GM12878 (cell line): ENCODE measurements around the gene ZNF530. TPM values are rescaled to one million over a fixed set of nuclear protein-coding genes. Genes with fewer than 3 reads are reported as not detected.
A peak's percentile ranks its signal among the peaks of the same experiment; 100 is the strongest.

ENCODE experiments used
- ATF3 ChIP-seq: IDR thresholded peaks from 2 replicates; pipeline ENCODE4 v1.6.1; 2011; ENCODE audit warnings: low read depth, mild to moderate bottlenecking, low read length, moderate library complexity, borderline replicate concordance; ENCODE audit errors: extremely low read depth
- BACH1 ChIP-seq: fragments of 450-650 bp; IDR thresholded peaks from 2 replicates; pipeline ENCODE4 v1.6.1; 2017; ENCODE audit warnings: mild to moderate bottlenecking, borderline replicate concordance
- CREM ChIP-seq: IDR thresholded peaks from 2 replicates; pipeline ENCODE4 v1.6.1; 2014; ENCODE audit warnings: antibody characterized with exemption, low read depth
- E2F4 ChIP-seq: IDR thresholded peaks from 2 replicates; pipeline ENCODE4 v1.6.1; 2012; ENCODE audit warnings: low read depth, low read length, improper control_type of control experiment
- EGR1 ChIP-seq, 2 experiments: IDR thresholded peaks; 1 replicate in 1 of 2; 2 replicates in 1 of 2; pipeline ENCODE4 v1.6.1; 2011 to 2012; ENCODE audit warnings: low read depth in 2 of 2, low read length in 2 of 2, borderline replicate concordance in 1 of 2, mild to moderate bottlenecking in 1 of 2, moderate library complexity in 1 of 2
- ETV6 ChIP-seq, 2 experiments: fragments of 450-650 bp in 1 of 2; IDR thresholded peaks in 1 of 2; conservative IDR thresholded peaks in 1 of 2; 2 replicates each; pipeline ENCODE4 v1.6.1; 2014; ENCODE audit warnings: antibody characterized with exemption in 1 of 2, borderline replicate concordance in 1 of 2, low read depth in 1 of 2, mild to moderate bottlenecking in 1 of 2, moderate library complexity in 1 of 2
- GABPA ChIP-seq: IDR thresholded peaks from 2 replicates; pipeline ENCODE4 v1.6.1; 2014; ENCODE audit warnings: antibody characterized with exemption, low read depth, mild to moderate bottlenecking, inconsistent platforms
- GATAD2B ChIP-seq: fragments of 450-650 bp; conservative IDR thresholded peaks from 2 replicates; pipeline ENCODE4 v1.6.1; 2017; ENCODE audit warnings: low read depth, mild to moderate bottlenecking, moderate library complexity
- HCFC1 ChIP-seq: fragments of 150-350 bp; IDR thresholded peaks from 2 replicates; pipeline ENCODE4 v1.6.1; 2014; ENCODE audit warnings: low read length
- MYB ChIP-seq: fragments of 150-350 bp; IDR thresholded peaks from 2 replicates; pipeline ENCODE4 v1.6.1; 2014; ENCODE audit warnings: mild to moderate bottlenecking, low read depth, low read length, borderline replicate concordance
- PAX8 ChIP-seq: fragments of 450-650 bp; IDR thresholded peaks from 2 replicates; pipeline ENCODE4 v1.6.1; 2017; ENCODE audit warnings: mild to moderate bottlenecking, moderate library complexity
- PKNOX1 ChIP-seq: fragments of 450-650 bp; IDR thresholded peaks from 2 replicates; pipeline ENCODE4 v1.6.1; 2016; ENCODE audit warnings: mild to moderate bottlenecking
- SMARCA5 ChIP-seq: fragments of 450-650 bp; IDR thresholded peaks from 2 replicates; pipeline ENCODE4 v1.6.1; 2017; ENCODE audit warnings: mild to moderate bottlenecking
- SUPT20H ChIP-seq: IDR thresholded peaks from 2 replicates; pipeline ENCODE4 v1.6.1; 2011; ENCODE audit warnings: low read depth, mild to moderate bottlenecking, low read length, moderate library complexity, borderline replicate concordance; ENCODE audit not compliant: control insufficient read depth
- ZBTB11 ChIP-seq: fragments of 450-650 bp; formaldehyde crosslinking; IDR thresholded peaks from 2 replicates; pipeline ENCODE4 v1.5.0; 2022; ENCODE audit warnings: mild to moderate bottlenecking, missing genetic modification characterization
- ZBTB40 ChIP-seq: fragments of 450-650 bp; IDR thresholded peaks from 2 replicates; pipeline ENCODE4 v1.6.1; 2016; ENCODE audit warnings: mild to moderate bottlenecking, moderate library complexity, borderline replicate concordance
- ZNF217 ChIP-seq: fragments of 450-650 bp; IDR thresholded peaks from 2 replicates; pipeline ENCODE4 v1.6.1; 2017; ENCODE audit warnings: antibody characterized with exemption, mild to moderate bottlenecking
- ZNF384 ChIP-seq: IDR thresholded peaks from 2 replicates; pipeline ENCODE4 v1.6.1; 2012; ENCODE audit warnings: low read depth, mild to moderate bottlenecking, low read length, improper control_type of control experiment, borderline replicate concordance
- polyA plus RNA-seq, 11 experiments: library from polyadenylated mRNA; depleted of rRNA in 4 of 11; unstranded in 6 of 11; stranded (reverse) in 5 of 11; fragments of >200 nt; fragmentation: Nextera tagmentation in 4 of 11; fragmentation: Illumina TruSeq in 1 of 11; extraction: Ambion mirVana in 4 of 11; extraction: Trizol in 1 of 11; gene quantifications; 1 replicate in 1 of 11; 2 replicates in 10 of 11; pipeline versions ENCODE4 v1.2.1 to v1.2.3, GENCODE V29; 2011 to 2016; ENCODE audit warnings: inconsistent platforms in 2 of 11, missing spikeins in 2 of 11, low read depth in 1 of 11
- total RNA-seq, 4 experiments: library from RNA; depleted of rRNA in 3 of 4; stranded (reverse); fragments of >200 nt in 3 of 4; fragmentation: Illumina TruSeq in 1 of 4; extraction: Trizol in 1 of 4; gene quantifications; 2 replicates each; pipeline versions ENCODE4 v1.2.1 to v1.2.3, GENCODE V29; 2013 to 2021

ZNF530 gene
- total and polyA plus RNA-seq, 10 of the 15 experiments (the other 5 are each of a cell fraction or from before 2014, with no cell fraction given) = 1.9 to 9.3 (median 6.6) TPM

GRCh38 chr19:57613941-57614743 is 14.5 kb downstream of the ZNF530 start, which contains the start of gene ZNF134 (continued):
- peak; percentile 92 for TF ChIP-seq ZBTB40
- no peak for TF ChIP-seq BACH1
- TF ChIP-seq GABPA = peak; percentile 95
- peak; percentile 20 to 31; a peak in 2 of 3 replicates for TF ChIP-seq EGR1 (IDR thresholded peaks at IDR 0.05; ENCODE audit: borderline replicate concordance in 1 of 2, low read depth in 2 of 2, low read length in 2 of 2)
- no peak for TF ChIP-seq ATF3
- TF ChIP-seq SUPT20H = no peak
- peak; percentile 28; the same call in 1 of the 2 replicates for TF ChIP-seq ZBTB11 (CRISPR knock-in tag)
- TF ChIP-seq E2F4 = 0 out of 2 replicates have a peak, but pooled peaks have one; percentile 10
- TF ChIP-seq HCFC1 = peak; percentile 89
- TF ChIP-seq CREM = peak; percentile 70; the same call in 1 of the 2 replicates
- TF ChIP-seq ZNF384 = no peak
- no peak for TF ChIP-seq MYB
- TF ChIP-seq GATAD2B = peak; percentile 68; the same call in 1 of the 2 replicates
- TF ChIP-seq SMARCA5 = no peak
- TF ChIP-seq ETV6 (conservative IDR thresholded peaks at IDR 0.05 in 1 of 2, IDR thresholded peaks at IDR 0.05 in 1 of 2; ENCODE audit: borderline replicate concordance in 1 of 2, low read depth in 1 of 2) = no peak
- no peak for TF ChIP-seq PAX8
- peak; percentile 36; the same call in 1 of the 2 replicates for TF ChIP-seq PKNOX1
- no peak for TF ChIP-seq ZNF217
